Activated T-cell treated with anti-CD3 and anti-CD28 coated beads for 4 hours (primary cell): ENCODE measurements around the gene STK17A.
"Not testable (repeated sequence)": the region's sequence is repeated elsewhere in the genome, so short reads cannot be mapped to it uniquely, and the experiment has no call there.

Source experiments
- DNase-seq: peaks from one replicate; pipeline ENCODE4 v3.0.0-alpha.2; 2020

The STK17A gene

DNA sequence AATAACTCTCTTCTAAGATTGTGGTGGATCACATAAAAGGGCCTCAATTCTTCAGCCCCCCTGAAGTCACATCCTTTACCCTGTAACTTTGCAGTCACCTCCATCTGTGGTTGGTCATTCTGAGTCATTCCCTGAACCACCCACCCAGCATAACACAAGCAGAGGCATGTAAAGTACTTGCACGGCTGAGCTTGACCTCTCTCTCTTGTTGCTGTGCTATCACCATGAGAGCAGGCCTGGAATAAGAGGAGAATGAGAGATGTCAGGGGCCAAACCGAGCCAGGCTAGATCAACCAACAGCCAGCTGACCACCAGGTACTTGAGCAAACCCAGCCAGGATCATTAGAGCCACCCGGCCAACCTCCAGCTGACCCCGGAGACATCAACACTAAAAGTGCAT, 13.5 kb upstream of the STK17A start:
- no peak for DNase-seq

GRCh38 chr7:43570688-43571365, 12.1 kb upstream of the STK17A start:
- no peak for DNase-seq

GRCh38 chr7:43572516-43573049, 10.3 kb upstream of the STK17A start:
- DNase-seq, result no peak

DNA sequence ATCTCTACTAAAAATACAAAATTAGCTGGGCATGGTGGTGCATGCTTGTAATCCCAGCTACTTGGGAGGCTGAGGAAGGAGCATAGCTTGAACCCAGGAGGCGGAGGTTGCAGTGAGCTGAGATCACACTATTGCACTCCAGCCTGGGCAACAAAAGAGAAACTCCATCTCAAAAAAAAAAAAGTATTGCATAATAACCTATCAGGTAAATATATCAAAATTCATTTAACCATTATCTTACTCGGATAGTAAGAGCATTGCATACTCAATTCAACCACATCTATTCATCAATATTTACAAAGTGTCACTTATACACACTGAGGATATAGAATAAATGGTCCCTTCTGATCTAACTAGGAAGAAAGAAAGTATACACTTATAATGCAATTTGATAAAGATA, 9.1 kb upstream of the STK17A start:
- not testable (repeated sequence) for DNase-seq

- no peak for DNase-seq
Observed at GRCh38 chr7:43575506-43575905, 7.4 kb upstream of the STK17A start.

GRCh38 chr7:43576241-43576640, 6.7 kb upstream of the STK17A start:
- DNase-seq, result no peak

DNA sequence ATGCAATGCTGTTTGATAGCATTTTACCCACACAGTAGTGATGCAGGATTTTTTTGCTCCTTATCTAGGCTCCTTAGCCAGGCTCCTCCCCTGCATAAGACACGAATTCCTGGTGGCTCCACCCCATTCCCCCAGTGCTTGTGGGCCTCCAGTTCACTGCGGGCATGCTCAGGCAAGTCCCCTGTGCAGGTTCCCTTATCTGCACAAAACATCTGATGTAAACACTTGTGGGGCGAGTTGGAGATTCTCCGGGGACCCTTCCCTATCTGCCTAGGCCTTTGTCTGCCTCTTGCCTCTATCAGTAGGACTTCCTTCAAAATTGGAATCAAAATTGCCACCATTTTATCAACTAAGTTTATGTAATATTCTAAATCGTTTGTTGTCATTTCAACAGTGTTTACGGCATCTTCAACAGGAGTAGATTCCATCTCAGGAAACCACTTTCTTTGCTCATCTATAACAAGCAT, 5.4 kb upstream of the STK17A start:
- DNase-seq, result no peak

DNA sequence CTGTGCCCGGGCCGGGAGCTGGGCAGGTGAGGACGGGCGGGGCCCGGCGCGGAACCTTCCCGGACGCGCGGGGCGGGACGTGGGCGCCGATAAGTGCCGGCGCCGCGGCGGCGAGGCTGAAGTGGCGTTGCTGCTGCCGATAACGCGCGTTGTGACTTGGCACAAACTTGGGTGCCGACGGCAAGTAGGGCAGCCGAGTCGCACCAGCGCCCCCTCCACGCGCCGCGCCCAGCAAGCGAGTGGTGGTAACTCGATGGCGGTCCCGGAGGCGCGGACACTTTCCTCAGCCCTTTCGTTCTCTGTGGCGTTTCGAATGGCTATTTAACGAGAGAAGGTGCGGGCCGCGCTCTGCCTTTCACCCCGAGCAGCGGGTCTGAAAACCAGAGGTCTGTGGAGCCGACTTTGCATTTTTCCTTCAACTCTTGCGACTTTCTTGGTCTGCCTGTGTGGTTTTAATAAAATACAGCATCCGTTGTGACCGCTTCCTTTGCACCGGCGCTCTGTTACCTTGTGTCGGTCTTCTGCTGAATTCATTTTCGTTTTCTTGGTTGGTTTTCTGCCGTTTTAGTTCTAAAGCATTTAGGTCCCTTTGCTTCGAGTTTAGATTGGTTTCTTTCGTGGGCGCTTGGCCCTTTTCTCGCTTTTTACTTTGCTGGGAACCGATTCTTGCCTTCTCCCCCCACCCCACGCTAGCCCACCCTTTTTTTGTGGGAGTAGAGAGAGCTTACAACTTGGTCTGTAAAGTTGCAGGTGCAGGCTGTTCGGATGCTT, 701 bp downstream of the STK17A start:
- peak; percentile 41 for DNase-seq

DNA sequence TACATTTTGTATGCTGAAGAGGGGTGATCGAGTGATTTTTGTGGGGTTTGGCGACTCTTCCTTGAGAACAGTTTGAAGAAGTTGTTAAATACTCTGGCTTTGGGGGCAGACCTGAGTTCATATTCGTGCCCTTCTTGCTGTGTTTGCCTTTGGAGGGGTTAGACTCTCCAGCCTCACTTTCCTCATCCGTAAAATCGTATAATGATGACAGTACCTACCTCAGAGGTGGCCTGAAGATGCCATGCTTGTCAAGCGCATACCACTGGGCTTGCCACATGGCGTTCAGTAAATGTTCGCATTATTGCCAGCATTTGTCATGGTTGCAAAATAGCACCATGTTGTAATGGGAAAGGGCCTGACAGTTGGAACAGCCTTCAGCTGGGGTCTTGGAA, 1.3 kb downstream of the STK17A start:
- no peak for DNase-seq

DNA sequence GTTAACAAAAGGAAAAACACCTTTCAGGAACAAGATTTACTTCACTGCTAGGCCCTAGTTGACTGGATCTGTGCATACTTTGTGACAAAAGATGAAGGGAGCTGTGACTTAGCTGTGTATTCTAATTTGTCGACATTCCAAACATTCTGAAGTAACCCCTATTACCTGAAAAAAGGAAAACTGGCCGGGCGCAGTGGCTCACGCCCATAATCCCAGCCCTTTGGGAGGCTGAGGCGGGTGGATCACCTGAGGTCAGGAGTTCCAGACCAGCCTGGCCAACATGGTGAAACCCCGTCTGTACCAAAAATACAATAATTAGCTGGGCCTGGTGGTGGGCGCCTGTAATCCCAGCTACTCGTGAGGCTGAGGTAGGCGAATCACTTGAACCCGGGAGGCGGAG, 1.8 kb downstream of the STK17A start:
- not testable (repeated sequence) for DNase-seq

- no peak for DNase-seq
Observed at GRCh38 chr7:43585562-43585961, 2.7 kb downstream of the STK17A start.

DNA sequence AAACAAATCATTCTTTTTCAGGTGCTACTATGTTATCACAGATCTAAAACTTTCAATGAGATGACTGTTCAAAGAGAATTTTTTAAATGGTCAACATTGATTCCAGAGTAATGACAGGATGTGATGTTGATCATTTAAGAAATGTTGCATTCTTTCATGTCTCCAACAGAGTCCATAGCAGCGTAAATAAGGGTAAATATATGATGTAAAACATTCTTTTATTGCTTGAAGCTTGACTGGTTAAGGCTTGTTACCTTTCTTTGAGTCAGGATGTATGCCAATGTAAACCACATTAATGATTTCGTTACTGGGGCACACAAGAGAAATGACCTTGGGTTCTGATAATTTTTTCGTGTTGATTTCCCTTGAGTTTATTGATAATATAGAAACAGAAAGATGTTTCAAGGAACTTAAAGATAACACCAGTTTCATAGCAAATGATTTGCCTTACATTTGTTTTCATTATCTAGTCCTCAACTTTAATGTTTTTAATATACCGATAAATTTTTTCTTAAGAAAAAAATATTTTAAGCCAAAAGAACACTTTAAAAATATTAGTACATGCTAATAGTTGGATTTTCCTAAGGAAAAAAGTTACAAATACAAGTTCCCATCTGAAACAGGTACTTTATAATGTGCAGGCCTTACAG, 3.5 kb downstream of the STK17A start:
- no peak for DNase-seq

GRCh38 chr7:43588477-43589132, 5.7 kb downstream of the STK17A start:
- DNase-seq, result no peak

DNA sequence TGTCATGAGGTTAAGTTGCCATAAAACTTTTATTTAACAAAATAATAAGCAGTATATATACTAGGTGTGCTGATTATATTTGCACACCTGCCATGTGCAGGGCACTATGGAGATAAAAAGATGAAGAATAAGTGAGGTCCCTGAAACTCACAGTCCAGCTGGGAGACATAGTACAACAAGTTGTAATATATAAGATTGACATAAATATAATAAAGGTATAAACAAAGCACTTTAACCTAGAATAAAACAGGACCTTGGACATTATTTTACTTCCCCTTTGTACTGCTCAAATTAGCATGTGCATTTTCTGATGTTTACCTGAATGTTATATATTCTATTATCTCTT, 6.2 kb downstream of the STK17A start:
- no peak for DNase-seq

GRCh38 chr7:43589728-43590127, 6.8 kb downstream of the STK17A start:
- DNase-seq, result no peak

- no peak for DNase-seq
Observed at GRCh38 chr7:43590862-43591557, 8.1 kb downstream of the STK17A start.

DNA sequence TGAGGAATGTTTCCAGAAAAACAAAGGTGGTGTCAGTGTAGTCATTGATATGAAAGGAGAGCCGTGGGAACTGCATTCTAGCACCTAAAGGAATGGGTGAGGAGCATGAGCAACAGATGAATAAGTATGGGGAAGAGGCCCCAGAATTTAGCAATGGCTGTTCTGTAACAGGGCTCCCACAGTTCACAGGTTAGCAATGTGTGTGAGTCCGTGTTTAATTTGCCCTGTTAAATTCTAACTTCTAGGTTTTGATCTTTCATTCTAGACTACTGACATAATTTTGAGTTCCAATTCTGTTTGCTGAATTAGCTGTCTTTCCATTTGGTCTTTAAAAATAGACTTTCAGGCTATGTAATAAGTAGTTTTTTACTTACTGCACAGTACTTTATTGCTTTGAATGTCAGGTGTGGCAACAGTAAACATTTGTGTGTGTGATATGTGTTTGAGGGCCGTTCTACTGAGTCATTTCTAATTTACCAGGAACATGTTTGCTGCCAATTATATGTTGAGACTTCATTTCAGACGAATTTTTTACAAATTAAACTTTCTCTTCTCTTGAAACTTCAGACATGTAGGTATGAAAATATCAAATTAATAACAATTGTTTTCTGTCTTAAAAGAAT, 8.8 kb downstream of the STK17A start:
- no peak for DNase-seq

GRCh38 chr7:43592326-43592725, 9.4 kb downstream of the STK17A start:
- DNase-seq, result no peak

DNA sequence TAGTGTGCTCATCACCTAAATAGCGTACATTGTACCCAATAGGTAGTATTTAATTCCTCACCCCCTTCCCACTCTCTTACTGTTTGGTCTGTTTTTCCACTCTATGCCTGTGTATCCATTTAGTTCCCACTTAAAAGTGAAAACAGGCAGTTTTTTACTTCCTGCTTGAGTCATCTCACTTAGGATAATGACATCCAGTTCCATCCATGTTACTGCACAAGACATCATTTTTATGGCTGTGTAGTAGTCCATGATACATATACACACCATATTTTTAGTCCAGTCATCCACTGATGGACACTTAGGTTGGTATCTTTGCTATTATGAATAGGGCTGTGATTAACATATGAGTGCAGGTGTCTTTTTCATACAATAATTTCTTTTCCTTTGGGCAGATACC, 10.1 kb downstream of the STK17A start:
- DNase-seq, result no peak

- DNase-seq, result no peak
Observed at GRCh38 chr7:43594020-43594419, 11.1 kb downstream of the STK17A start.

DNA sequence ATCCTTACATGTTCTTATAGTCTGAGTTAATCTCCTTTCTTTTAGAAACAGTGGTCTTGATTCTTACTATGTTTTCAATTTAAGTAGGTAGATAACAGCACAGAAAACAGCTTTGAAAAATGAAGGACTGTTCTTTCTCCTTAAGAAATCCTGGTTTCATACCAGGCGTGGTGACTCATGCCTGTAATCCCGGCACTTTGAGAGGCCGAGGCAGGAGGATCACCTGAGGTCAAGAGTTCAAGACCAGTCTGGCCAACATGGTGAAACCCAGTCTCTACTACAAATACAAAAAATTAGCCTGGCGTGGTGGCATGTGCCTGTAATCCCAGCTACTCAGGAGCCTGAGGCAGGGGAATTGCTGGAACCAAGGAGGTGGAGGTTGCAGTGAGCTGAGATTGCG, 13.5 kb downstream of the STK17A start:
- DNase-seq, result not testable (repeated sequence)

DNA sequence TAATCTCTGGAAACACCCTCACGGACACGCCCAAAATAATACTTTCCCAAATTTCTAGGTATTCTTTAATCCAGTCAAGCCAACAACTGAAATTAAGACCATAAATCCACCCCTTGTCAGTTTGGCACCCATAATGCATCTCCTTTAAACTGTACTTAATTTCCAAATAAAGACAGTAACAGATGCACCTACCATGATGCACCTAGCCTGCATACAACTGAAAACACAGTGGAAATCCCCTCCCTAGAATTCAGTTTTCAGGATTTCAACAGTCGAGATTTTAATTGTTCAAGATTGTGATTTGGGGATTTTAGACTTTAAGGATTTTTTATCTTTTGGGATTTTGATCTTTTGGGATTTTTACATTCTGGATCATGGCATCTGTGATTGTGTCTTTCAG, 17.1 kb downstream of the STK17A start:
- no peak for DNase-seq
